ENCODE data around the gene SPRN.
"Not testable (repeated sequence)": the region's sequence is repeated elsewhere in the genome, so short reads cannot be mapped to it uniquely, and the experiment has no call there.

SPRN gene

DNA sequence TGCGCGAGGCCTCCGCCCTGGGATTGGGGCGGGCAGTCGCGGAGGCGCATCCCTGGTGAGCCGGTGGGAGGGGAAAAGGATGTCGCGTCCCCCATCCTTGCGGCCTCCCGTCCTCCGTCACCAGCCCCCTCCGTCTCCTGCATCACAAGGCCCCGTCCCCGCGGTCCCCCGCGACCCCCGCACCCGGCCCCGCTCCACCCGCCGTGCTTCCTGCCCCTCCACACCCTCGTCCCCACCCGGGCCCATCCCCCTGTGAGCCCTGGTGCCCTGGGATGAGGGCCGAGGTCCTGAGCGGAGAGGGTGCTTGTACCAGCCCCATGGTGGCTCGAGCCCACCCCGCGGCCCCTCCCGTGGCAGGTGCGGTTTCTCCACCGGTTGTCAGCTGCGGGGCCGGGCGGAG lies at the start of gene SPRN:
Gene SPRN (minus strand): TSS at position 25 of the 400 bp plus-strand sequence. CDS start 944 bp downstream, outside the sequence.
- peak within 1 kb of the TSS; percentile 27 for H3K4me3 ChIP-seq (ENCODE audit: low read depth, low read length)
- not testable (repeated sequence) for H3K9me3 ChIP-seq (ENCODE audit: severe bottlenecking); H3K36me3 ChIP-seq; H3K27me3 ChIP-seq (ENCODE audit: insufficient read depth, low read depth, severe bottlenecking); DNase-seq; H3K27ac ChIP-seq

GRCh38 chr10:133474027-133474426 lies 49.6 kb upstream of the SPRN start:
- Histone ChIP-seq H3K9me3 (ENCODE audit: severe bottlenecking) (no peaks in the 10 kb centered on the region), H3K27ac (no peak overlapping the region), H3K27me3 (ENCODE audit: insufficient read depth, low read depth, severe bottlenecking) (no peaks in the 10 kb centered on the region), H3K36me3 (no peaks in the 10 kb centered on the region), H3K4me3 (ENCODE audit: low read depth, low read length) (no peak overlapping the region)
- DNase-seq = no peak
- no peak for TF ChIP-seq CTCF (IDR thresholded peaks at IDR 0.05; ENCODE audit: low read depth, low read length)

DNA sequence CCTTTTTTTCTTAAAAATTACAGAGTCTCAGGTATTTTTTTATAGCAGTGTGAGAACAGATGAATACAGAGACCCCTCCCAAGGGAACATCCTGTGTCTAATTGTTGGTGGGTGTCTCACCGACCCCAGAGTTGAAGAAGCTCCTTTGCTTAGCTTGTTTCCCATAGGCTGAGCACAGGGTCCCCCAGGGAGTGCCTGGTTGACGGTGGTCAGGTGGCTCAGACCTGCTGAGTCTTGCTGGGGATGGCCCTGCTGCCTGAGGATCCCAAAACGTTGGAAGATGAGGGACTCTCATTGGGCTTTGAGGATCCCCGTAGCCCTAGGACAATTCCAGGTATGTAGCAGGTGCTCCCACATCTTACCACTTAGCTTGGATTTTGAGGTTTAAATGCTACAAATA lies 48.8 kb upstream of the SPRN start:
- Histone ChIP-seq H3K36me3 (no peaks in the 10 kb centered on the region), H3K9me3 (ENCODE audit: severe bottlenecking) (no peaks in the 10 kb centered on the region), H3K4me3 (ENCODE audit: low read depth, low read length) (no peak overlapping the region), H3K27me3 (ENCODE audit: insufficient read depth, low read depth, severe bottlenecking) (no peaks in the 10 kb centered on the region), H3K27ac (no peak overlapping the region)
- no peak for TF ChIP-seq CTCF (IDR thresholded peaks at IDR 0.05; ENCODE audit: low read depth, low read length)
- DNase-seq = no peak

DNA sequence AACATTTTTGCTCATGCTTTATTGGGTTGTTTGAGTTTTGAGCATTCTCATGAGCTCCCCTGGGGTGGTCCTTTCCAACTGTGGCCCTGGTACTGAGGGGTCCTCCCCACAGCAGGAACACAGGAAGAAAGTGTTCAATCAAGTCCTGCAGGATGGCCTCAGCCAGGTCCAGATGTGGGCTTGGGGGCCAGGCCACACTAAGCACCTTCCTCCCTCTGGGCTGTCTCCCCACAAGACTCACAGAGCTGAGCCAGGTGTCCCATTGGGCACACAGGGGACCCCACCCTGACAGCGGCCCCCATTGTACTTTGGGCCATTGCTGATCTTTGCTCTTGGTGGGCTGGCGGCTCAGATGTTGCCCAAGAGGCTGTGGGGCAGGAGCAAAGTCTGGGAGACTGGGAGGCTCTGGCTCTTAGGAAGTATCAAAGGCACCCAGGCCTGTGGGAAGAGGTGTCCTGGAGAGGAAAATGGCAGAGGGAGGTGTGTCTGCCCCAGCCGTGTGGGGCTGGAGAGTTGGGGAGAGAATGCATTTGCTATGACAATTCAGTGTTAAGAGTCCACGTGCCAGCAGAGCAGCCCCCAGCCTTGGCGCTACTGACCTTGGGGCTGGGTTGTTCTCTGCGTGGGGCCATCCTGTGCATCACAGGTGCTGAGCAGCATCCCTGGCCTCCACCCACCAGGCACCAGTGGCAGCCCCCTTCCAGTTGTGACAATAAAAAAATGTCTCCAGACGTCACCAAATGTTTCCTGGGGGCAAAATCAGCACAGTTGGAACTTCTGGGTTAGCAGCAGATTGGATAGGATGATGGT lies 47.1 kb upstream of the SPRN start:
- Histone ChIP-seq H3K9me3 (ENCODE audit: severe bottlenecking) (no peaks in the 10 kb centered on the region), H3K4me3 (ENCODE audit: low read depth, low read length) (no peak overlapping the region), H3K36me3 (no peaks in the 10 kb centered on the region), H3K27me3 (ENCODE audit: insufficient read depth, low read depth, severe bottlenecking) (no peaks in the 10 kb centered on the region), H3K27ac (no peak overlapping the region)
- no peak for DNase-seq
- TF ChIP-seq CTCF (IDR thresholded peaks at IDR 0.05; ENCODE audit: low read depth, low read length) = no peak

DNA sequence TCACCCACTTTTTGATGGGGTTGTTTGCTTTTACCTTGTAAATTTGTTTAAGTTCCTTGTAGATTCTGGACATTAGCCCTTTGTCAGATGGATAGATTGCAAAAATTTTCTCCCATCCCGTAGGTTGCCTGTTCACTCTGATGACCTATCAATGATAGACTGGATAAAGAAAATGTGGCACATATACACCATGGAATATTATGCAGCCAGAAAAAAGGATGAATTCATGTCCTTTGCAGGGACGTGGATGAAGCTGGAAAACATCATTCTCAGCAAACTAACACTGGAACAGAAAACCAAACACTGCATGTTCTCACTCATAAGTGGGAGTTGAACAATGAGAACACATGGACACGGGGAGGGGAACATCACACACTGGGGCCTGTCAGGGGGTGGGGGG lies 44.8 kb upstream of the SPRN start:
- H3K27ac ChIP-seq; H3K36me3 ChIP-seq; H3K27me3 ChIP-seq (ENCODE audit: insufficient read depth, low read depth, severe bottlenecking); DNase-seq; H3K4me3 ChIP-seq (ENCODE audit: low read depth, low read length); H3K9me3 ChIP-seq (ENCODE audit: severe bottlenecking): not testable (repeated sequence)

GRCh38 chr10:133467286-133467911 lies 43.0 kb upstream of the SPRN start:
- no peak for DNase-seq
- no peak overlapping the region for H3K27ac ChIP-seq
- no peak overlapping the region for H3K4me3 ChIP-seq (ENCODE audit: low read depth, low read length)
- TF ChIP-seq CTCF (IDR thresholded peaks at IDR 0.05; ENCODE audit: low read depth, low read length) = no peak
- H3K36me3 ChIP-seq = no peaks in the 10 kb centered on the region
- no peaks in the 10 kb centered on the region for H3K9me3 ChIP-seq (ENCODE audit: severe bottlenecking)
- no peaks in the 10 kb centered on the region for H3K27me3 ChIP-seq (ENCODE audit: insufficient read depth, low read depth, severe bottlenecking)
